Middle frontal gyrus (tissue), 1 donor: Measurements from ENCODE around the gene IGF2BP2.
"Not testable (repeated sequence)": the region's sequence is repeated elsewhere in the genome, so short reads cannot be mapped to it uniquely, and the experiment has no call there.

ENCODE experiments used
- DNase-seq: peaks from one replicate; pipeline ENCODE4 v3.0.0-alpha.2; 2015; ENCODE audit warnings: low spot score; ENCODE audit errors: extremely low spot score

The IGF2BP2 gene

DNA sequence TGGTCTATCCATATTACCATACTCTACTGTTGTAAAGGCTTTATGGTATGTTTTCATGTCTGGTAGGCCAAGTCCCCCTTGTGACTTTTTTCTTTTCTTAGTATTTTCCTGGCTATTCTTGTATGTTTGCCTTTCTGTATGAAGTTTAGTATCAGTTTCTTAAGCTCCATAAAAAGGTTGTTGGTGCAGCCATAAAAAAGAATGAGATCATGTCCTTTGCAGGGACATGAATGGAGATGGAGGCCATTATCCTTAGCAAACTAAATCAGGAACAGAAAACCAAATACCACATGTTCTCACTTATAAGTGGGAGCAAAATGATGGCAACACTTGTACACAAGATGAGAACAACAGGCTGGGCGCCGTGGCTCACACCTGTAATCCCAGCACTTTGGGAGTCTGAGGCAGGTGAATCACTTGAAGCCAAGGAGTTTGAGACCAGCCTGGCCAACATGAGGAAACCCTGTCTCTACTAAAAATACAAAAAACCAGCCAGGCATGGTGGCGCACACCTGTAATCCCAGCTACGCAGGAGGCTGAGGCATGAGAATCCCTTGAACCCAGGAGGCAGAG lies 13.7 kb upstream of the IGF2BP2 start:
- DNase-seq, result not testable (repeated sequence)

DNA sequence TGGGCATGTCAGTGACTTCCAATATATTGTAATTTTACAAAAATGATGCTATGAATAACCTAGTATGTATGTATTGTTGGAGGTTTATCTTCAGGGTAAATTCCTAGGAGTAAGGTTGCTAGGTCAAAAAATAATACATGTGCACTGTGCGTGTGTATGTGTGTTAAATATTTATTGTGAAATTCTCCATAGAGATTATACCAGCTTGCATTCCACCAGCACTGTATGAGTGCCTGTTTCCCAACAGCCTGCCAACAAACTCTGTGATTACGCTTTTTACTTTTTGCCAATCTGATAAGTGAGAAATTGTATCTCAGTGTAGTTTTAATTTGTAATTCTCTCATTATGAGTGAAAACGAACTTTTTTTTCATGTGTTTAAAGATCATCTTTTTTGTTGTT lies 12.6 kb upstream of the IGF2BP2 start:
- no peak for DNase-seq

GRCh38 chr3:185831990-185832389 lies 7.1 kb upstream of the IGF2BP2 start:
- DNase-seq, result no peak

GRCh38 chr3:185831195-185831594 lies 6.4 kb upstream of the IGF2BP2 start:
- DNase-seq, result no peak

- no peak for DNase-seq
These were observed 5.4 kb upstream of the IGF2BP2 start for GRCh38 chr3:185830018-185830797.

GRCh38 chr3:185828755-185829154 lies 3.9 kb upstream of the IGF2BP2 start:
- no peak for DNase-seq

DNA sequence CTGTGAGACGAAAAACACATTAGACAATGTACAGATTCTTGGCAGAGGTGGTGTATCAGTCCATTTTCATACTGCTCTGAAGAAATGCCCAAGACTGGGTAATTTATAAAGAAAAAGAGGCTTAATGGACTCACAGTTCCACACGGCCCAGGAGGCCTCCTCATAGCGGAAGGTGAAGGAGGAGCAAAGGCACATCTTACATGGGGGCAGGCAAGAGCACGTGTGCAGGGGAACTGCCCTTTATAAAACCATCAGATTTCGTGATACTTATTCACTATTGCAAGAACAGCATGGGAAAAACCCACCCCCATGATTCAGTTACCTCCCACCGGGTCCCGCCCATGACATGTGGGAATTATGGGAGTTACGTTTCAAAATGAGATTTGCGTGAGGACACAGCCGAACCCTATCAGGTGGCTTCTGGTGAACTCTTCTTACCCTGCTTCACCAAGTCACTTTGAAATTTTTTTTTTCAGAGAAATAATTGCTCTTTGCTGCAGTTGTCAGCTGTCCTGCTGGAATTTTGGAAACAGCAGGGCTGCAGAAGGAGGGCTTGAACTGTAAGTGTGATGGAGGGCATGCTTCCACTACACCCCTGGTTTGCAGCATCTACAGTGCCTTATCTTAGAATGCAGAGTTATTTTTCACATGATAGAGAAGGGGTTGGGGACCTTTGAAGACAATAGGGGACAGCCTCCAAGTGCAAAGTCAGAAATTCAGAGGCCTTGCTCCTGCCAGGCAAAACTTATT lies 2.9 kb upstream of the IGF2BP2 start:
- DNase-seq, result no peak

DNA sequence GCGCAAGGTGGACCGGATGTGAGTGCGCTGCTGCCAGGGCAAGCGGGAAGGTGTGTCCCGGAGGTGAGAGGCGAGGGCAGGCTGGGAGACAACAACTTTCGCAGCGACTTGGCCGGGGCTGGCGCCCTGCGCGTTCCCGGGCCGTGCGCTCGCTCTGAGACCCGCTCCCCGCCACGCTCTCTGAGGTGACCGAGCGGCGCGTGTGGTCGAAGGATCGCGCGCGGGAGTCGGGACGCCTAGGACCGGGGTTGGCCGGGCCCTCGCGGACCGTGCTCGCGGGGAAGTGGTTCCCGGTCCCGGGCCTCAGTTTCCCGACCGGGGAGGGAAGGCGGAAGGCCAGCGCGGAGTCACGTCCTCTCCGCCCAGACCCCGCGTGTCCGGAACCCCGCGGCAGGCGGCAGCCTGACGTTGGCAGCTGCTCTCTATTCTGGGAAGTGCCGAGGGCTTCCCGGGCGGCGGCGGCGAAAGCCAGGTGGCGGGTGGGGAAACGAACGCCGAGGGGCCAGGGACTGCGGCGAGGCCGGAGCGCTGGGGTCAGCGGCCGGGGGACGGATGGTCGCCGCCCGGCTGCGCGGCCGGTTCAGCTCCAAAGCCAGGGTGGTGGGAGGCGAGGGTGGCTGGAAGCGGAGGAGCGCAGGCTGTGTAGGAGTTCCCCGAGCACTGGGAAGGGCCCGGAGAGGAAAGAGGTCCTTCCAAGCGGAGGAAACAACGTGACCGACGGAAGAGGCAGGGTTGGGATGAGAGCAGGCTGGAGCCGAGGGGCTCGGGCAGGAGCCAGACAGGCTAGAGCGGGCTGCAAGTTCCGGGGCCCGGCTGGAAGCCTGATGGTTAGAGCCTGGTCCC lies 1.0 kb upstream of the IGF2BP2 start:
- DNase-seq, result no peak

GRCh38 chr3:185824051-185825005 lies 514 bp downstream of the IGF2BP2 start:
- DNase-seq, result no peak

- DNase-seq, result no peak
These were observed 1.5 kb downstream of the IGF2BP2 start for GRCh38 chr3:185823078-185824044.

GRCh38 chr3:185822221-185823000 lies 2.4 kb downstream of the IGF2BP2 start:
- DNase-seq, result no peak

DNA sequence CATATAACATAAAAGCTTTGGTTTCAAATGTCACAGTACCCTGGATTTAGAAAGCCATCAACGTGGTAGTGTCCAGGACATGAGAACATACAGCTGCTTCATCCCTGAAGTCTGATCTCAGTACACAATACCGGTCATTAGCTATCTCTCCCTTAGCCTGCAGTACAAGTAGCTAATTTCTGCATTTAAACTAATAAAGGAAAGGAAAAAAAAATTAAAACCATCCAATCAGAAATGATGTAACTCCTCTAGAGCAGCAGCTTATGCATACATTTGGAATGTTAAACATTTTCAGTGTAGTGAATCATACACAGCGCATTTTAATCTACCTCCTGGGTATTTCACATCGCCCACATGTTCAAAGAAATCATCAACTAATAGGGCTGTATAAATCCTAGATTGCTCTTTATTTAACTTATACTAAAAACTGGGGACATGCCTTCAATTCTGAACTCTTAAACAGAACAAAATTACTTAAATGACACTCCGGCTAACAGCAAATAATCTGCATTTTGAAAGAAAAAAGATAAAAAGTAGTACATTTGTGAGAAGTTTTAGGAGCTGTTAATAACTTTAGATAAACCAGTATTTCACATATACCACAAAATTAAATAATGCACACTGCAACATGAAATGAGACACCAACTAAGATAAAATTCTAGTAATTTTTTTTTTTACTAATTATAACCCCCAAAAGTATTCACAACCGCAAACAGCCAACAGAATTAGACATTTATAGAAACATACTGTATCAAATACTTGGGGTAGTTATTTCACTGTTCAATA lies 3.7 kb downstream of the IGF2BP2 start:
- no peak for DNase-seq

DNA sequence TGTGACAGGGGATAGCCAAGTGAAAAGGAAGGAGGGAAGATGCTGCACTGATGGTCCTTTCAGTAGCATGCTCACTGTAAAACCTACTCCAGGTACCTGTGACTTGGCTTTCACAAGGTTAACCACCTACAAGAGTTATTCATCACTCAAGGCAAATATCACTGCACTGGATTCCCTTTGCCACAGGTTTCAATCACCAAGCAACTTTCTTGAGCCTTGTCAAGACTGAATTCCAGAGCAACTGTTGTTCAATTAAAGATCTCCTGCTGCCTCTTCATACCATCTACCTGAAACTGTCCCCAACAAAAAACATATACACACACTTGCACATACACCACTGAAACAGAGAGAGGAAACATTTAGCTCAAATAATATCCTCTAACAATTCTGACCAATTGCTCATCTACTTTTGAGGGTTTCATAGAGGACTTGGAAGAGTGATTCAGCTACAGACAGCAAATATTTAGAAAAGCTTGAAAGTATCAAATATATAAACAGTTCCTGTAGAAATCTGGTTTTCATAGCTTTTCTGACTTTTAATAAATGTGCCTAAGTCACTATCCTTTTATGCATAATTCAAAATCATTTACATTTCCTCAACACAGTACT lies 6.5 kb downstream of the IGF2BP2 start:
- DNase-seq, result no peak

DNA sequence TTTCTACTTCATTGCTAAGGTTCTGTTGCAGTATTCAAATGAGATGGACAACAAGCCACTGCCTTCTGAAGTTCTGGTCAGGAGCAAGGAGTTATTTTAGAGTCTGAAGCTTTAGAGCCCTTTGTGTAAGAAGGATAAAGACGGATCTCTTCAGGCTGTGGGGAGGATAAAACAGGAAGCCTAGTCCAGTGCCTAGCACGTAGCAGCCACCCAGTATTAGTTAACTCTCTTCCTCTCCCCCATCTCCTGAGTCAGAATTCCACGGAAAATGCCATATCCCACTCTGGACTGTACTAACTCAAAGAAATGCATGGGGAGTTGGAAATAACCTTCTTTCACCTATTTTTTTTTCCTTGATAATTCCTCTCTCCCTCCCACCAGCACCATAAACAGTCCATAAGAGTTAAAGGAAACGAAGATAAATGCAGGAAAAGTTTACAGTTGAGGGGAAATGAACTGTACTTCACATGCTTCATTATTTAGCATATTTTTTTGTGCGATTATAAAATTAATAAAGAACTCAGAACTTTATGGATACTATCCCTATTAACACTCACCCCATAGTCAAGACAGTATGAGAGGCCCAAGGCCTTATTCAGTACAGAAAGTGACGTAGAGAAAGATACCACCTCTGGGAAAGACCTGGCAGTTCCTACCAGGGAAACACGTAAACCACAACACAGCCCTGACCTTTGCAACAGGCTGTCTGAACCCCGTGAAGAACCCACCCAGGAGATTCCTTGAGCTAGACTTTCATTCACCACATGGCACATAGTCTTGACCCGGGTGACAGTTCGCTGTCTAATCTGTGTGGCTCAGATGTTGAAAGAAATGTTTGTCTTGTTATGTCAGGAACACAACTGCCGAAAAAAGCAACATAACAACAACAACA lies 9.2 kb downstream of the IGF2BP2 start:
- DNase-seq, result no peak

- no peak for DNase-seq
These were observed 11.1 kb downstream of the IGF2BP2 start for GRCh38 chr3:185813691-185814215.

- DNase-seq, result no peak
These were observed 11.6 kb downstream of the IGF2BP2 start for GRCh38 chr3:185813205-185813604.
